Transverse colon (tissue), 4 donors: ENCODE measurements around the gene FARP1.

Experiments
- POLR2A ChIP-seq: fragments of 450-650 bp; IDR thresholded peaks from one replicate; pipeline ENCODE4 v1.6.1; 2016; ENCODE audit warnings: antibody characterized with exemption, mild to moderate bottlenecking, moderate library complexity
- POLR2AphosphoS5 ChIP-seq, 3 donors: sonication (generic); formaldehyde crosslinking; IDR thresholded peaks; one replicate each; pipeline ENCODE4 v1.6.1; 2016; ENCODE audit warnings: antibody characterized with exemption in 3 of 3
- TF ChIP-seq, protein P1 (sequence below), 5 experiments: fragments of 200-600 bp in 3 of 5; fragments of 450-650 bp in 2 of 5; sonication (generic) in 3 of 5; IDR thresholded peaks; 1 replicate in 2 of 5; 2 replicates in 3 of 5; pipeline ENCODE4 v1.5.1; 2016 to 2017; ENCODE audit warnings: antibody characterized with exemption in 5 of 5, inconsistent platforms in 3 of 5, mild to moderate bottlenecking in 2 of 5, moderate library complexity in 1 of 5

DNA sequence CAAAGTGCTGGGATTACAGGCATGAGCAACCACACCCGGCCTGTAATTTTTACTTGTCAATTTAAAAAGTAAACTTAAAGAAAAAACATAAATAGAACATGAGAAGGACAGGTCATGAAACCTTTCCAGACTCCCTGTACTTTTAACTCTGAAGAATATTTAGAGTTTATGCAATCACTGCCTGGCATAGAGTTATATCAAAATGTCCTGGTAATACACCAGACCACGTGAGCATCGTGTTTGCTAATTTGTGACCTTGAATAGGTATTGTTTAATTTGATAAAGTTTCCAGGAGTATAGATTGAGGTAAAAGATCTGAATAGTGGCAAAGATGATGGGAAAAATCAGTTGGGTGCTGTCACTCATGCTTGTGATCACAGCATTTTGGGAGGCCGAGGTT lies 115.3 kb downstream of the FARP1 start:
- TF ChIP-seq POLR2A (no peak), POLR2AphosphoS5 (IDR thresholded peaks at IDR 0.05) (no peak)
- TF ChIP-seq, protein P1, sequence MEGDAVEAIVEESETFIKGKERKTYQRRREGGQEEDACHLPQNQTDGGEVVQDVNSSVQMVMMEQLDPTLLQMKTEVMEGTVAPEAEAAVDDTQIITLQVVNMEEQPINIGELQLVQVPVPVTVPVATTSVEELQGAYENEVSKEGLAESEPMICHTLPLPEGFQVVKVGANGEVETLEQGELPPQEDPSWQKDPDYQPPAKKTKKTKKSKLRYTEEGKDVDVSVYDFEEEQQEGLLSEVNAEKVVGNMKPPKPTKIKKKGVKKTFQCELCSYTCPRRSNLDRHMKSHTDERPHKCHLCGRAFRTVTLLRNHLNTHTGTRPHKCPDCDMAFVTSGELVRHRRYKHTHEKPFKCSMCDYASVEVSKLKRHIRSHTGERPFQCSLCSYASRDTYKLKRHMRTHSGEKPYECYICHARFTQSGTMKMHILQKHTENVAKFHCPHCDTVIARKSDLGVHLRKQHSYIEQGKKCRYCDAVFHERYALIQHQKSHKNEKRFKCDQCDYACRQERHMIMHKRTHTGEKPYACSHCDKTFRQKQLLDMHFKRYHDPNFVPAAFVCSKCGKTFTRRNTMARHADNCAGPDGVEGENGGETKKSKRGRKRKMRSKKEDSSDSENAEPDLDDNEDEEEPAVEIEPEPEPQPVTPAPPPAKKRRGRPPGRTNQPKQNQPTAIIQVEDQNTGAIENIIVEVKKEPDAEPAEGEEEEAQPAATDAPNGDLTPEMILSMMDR (IDR thresholded peaks at IDR 0.05), result no peak
